ENCODE measurements around the gene PCNA. TPM values are rescaled to one million over a fixed set of nuclear protein-coding genes. Genes with fewer than 3 reads are reported as not detected.
A peak's percentile ranks its signal among the peaks of the same experiment; 100 is the strongest.

PCNA gene
- 99.1 and 185 TPM in 2 replicates for total RNA-seq (2014; rRNA removed; shearing (Covaris generic); ENCODE audit: low replicate concordance)

DNA sequence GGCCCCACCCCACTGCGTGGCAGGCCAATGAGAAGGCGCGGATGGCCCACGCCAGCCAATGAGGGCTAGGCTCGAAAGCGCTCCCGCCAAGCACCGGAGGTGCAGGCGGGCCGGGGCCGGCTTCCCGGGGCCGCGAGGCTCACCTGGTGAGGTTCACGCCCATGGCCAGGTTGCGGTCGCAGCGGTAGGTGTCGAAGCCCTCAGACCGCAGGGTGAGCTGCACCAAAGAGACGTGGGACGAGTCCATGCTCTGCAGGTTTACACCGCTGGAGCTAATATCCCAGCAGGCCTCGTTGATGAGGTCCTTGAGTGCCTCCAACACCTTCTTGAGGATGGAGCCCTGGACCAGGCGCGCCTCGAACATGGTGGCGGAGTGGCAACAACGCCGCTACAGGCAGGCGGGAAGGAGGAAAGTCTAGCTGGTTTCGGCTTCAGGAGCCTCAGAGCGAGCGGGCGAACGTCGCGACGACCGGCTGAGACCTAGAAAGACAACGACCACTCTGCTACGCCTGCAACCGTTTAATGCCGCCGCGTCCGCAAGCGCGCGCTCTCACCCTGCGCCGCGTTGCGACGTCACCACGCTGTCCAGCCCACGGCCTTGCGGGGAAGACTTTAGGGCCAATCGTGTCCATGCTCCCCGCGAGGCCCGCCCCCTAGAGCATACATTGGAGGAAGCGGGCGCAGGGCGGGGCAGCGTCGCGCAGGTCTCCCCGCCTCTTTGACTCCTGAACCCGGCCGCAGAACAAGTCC, at the start of gene PCNA:
TSS of gene PCNA (minus strand) at position 524 of the 750 bp plus-strand sequence. CDS start at position 364, 160 bp downstream.
- peaks cover 43% of the 10 kb centered on the region for H3K4me1 ChIP-seq (ENCODE audit: low read length)
- no peaks in the 10 kb centered on the region for H3K27me3 ChIP-seq (ENCODE audit: low read length)
- peaks cover 39% of the 10 kb centered on the region for H3K79me2 ChIP-seq (ENCODE audit: low read length)
- no peaks in the 10 kb centered on the region for H3K9me2 ChIP-seq (replicated peaks; ENCODE audit: insufficient read depth, low read length)
- peak; percentile 99 for DNase-seq
- H2AFZ ChIP-seq (ENCODE audit: low read length) = peak within 1 kb of the TSS; percentile 67
- H3K4me3 ChIP-seq (ENCODE audit: low read length) = peak within 1 kb of the TSS; percentile 97
- H3K27ac ChIP-seq (ENCODE audit: low read length) = peak within 1 kb of the TSS; percentile 90
- no peaks in the 10 kb centered on the region for H3K9me3 ChIP-seq (ENCODE audit: low read length)
- H4K20me1 ChIP-seq (ENCODE audit: insufficient read depth, low read depth, low read length) = peaks cover 16% of the 10 kb centered on the region; the same call in 1 of the 2 replicates
- peaks cover 44% of the 10 kb centered on the region for H3K36me3 ChIP-seq (ENCODE audit: insufficient read depth, low read length)
- peak within 1 kb of the TSS; percentile 88 for H3K9ac ChIP-seq (ENCODE audit: low read length)
- peak within 1 kb of the TSS; percentile 72 for H3K4me2 ChIP-seq (ENCODE audit: low read depth, low read length, poor library complexity, severe bottlenecking)

DNA sequence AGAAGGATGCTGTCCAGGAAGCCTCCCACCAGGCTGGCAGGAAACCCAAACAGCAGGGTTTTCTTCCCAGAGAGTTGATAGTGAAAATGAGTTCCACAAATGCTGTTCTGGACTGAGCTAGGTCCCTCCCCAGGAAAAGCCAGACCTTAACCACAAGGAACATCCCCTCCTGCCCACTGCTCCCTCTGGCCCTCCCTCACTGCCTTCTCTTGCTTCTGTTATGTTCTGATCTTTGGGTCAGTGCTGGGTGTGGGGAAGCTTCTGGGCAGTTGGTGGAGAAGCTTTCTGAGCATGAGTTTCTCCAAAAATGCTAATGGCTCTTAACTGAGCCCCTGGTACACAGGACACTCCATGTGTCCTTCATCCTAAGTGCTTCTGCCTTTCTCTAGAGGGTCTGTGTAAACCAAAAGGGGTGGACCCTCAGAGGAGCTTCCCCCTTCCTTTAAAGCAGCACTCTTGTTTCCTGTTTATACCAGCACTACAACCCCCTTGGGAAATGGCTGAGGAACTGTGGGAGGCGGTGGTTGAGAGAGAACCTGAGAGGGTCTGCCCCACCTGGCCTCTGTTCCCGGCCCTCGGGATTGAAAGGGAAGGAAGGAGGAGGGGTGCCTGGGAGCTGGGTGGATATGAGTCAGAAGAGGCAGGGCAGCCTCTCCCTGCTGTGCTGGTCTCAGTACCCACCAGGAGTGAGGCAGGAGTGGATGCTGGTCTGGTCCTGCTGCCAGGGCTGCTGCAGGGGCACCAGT, 49.1 kb upstream of the PCNA start:
- no peaks in the 10 kb centered on the region for H4K20me1 ChIP-seq (ENCODE audit: insufficient read depth, low read depth, low read length)
- H3K27me3 ChIP-seq (ENCODE audit: low read length) = no peaks in the 10 kb centered on the region
- no peak for DNase-seq
- no peaks in the 10 kb centered on the region for H3K9me3 ChIP-seq (ENCODE audit: low read length)
- H3K36me3 ChIP-seq (ENCODE audit: insufficient read depth, low read length) = no peaks in the 10 kb centered on the region
- no peak overlapping the region for H2AFZ ChIP-seq (ENCODE audit: low read length)
- H3K4me2 ChIP-seq (ENCODE audit: low read depth, low read length, poor library complexity, severe bottlenecking) = no peak overlapping the region
- H3K4me3 ChIP-seq (ENCODE audit: low read length) = no peak overlapping the region
- H3K9ac ChIP-seq (ENCODE audit: low read length) = no peak overlapping the region
- H3K9me2 ChIP-seq (replicated peaks; ENCODE audit: insufficient read depth, low read length) = no peaks in the 10 kb centered on the region
- H3K27ac ChIP-seq (ENCODE audit: low read length) = no peak overlapping the region
- H3K4me1 ChIP-seq (ENCODE audit: low read length) = peaks cover 28% of the 10 kb centered on the region
- peaks cover 90% of the 10 kb centered on the region for H3K79me2 ChIP-seq (ENCODE audit: low read length)

DNA sequence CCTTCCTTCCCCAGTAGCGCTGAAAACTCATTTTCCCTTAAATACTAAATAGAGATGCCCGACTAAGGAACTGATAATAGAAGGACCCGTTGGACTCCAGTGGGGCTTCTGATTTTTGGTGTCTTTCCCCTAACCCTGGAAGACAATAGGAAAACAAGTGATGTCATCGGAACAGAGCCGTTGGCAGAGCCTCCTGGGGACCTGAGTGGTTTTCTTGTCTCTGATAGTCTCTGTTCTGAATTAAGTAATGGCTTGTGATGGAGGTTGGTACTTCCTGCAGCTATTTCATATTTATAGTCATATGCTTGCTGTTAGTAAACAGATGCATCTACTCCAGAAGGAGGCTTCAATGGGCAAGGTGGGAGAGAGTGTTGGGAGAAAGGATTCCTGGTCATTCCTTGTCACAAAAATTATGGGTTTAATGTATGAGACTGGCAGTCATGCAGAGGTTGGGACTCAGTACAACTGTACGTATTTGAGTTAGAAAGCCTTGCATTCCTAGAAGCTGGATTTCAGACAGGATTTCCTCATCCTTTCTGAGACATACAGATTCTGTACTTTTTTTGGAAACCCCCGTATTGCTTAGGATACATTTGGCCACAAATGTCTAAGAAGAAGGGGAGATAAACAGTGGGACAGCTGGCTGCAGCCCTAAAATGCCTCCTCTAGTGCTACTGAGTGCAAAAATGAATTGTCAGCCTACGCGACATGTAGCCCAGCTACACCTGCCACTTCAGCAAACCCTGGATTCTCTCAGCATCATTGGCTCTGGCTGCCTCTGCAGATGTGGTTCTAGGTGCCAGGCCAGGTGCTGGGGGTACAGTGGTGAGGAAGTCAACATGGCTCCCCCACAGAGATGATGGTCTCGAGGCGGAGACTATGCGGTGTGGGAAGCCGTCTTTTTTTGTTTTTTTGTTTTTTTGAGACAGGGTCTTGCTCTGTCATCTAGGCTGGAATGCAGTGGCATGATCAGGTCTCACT, 45.2 kb upstream of the PCNA start:
- no peak for DNase-seq
- no peaks in the 10 kb centered on the region for H3K9me3 ChIP-seq (ENCODE audit: low read length)
- peaks cover 89% of the 10 kb centered on the region for H3K79me2 ChIP-seq (ENCODE audit: low read length)
- no peaks in the 10 kb centered on the region for H3K27me3 ChIP-seq (ENCODE audit: low read length)
- no peaks in the 10 kb centered on the region for H4K20me1 ChIP-seq (ENCODE audit: insufficient read depth, low read depth, low read length)
- H3K9me2 ChIP-seq (replicated peaks; ENCODE audit: insufficient read depth, low read length) = no peaks in the 10 kb centered on the region
- H3K9ac ChIP-seq (ENCODE audit: low read length) = no peak overlapping the region
- H3K4me2 ChIP-seq (ENCODE audit: low read depth, low read length, poor library complexity, severe bottlenecking) = no peak overlapping the region
- peaks cover 53% of the 10 kb centered on the region for H3K4me1 ChIP-seq (ENCODE audit: low read length)
- H3K36me3 ChIP-seq (ENCODE audit: insufficient read depth, low read length) = no peaks in the 10 kb centered on the region
- no peak overlapping the region for H3K27ac ChIP-seq (ENCODE audit: low read length)
- H3K4me3 ChIP-seq (ENCODE audit: low read length) = no peak overlapping the region
- H2AFZ ChIP-seq (ENCODE audit: low read length) = no peak overlapping the region

GRCh38 chr20:5161536-5162164, 41.9 kb upstream of the PCNA start:
- H3K9ac ChIP-seq (ENCODE audit: low read length) = no peak overlapping the region
- no peak overlapping the region for H3K4me3 ChIP-seq (ENCODE audit: low read length)
- H3K27me3 ChIP-seq (ENCODE audit: low read length) = no peaks in the 10 kb centered on the region
- H3K9me3 ChIP-seq (ENCODE audit: low read length) = no peaks in the 10 kb centered on the region
- no peak for DNase-seq
- H4K20me1 ChIP-seq (ENCODE audit: insufficient read depth, low read depth, low read length) = 0 out of 2 replicates have a peak, but pooled peaks cover 4% of the 10 kb centered on the region
- no peaks in the 10 kb centered on the region for H3K36me3 ChIP-seq (ENCODE audit: insufficient read depth, low read length)
- peaks cover 34% of the 10 kb centered on the region for H3K4me1 ChIP-seq (ENCODE audit: low read length)
- peaks cover 84% of the 10 kb centered on the region for H3K79me2 ChIP-seq (ENCODE audit: low read length)
- no peak overlapping the region for H3K4me2 ChIP-seq (ENCODE audit: low read depth, low read length, poor library complexity, severe bottlenecking)
- H3K9me2 ChIP-seq (replicated peaks; ENCODE audit: insufficient read depth, low read length) = no peaks in the 10 kb centered on the region
- H3K27ac ChIP-seq (ENCODE audit: low read length) = no peak overlapping the region
- no peak overlapping the region for H2AFZ ChIP-seq (ENCODE audit: low read length)

DNA sequence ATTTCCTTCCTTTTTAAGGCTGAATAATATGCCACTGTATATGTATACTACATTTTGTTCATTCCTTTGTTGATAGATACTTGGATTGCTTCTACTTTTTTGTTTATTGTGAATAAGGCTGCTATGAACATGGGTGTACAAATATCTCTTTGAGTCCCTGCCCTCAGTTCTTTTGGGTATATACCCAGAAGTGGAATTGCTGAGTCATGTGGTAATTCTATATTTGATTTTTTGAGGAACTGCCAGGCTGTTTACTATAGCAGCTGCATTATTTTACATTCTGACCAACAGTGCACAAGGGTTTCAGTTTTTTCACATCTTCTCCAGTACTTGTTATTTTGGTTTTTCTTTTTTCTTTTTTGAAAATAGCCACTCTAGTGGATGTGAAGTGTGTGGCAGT, 41.1 kb upstream of the PCNA start:
- H3K27ac ChIP-seq (ENCODE audit: low read length) = no peak overlapping the region
- H3K4me2 ChIP-seq (ENCODE audit: low read depth, low read length, poor library complexity, severe bottlenecking) = peak overlapping the region; percentile 23
- H3K9me3 ChIP-seq (ENCODE audit: low read length) = no peaks in the 10 kb centered on the region
- H3K4me3 ChIP-seq (ENCODE audit: low read length) = no peak overlapping the region
- peaks cover 31% of the 10 kb centered on the region for H3K4me1 ChIP-seq (ENCODE audit: low read length)
- no peaks in the 10 kb centered on the region for H3K27me3 ChIP-seq (ENCODE audit: low read length)
- H4K20me1 ChIP-seq (ENCODE audit: insufficient read depth, low read depth, low read length) = peaks cover 10% of the 10 kb centered on the region; the same call in 1 of the 2 replicates
- no peak overlapping the region for H3K9ac ChIP-seq (ENCODE audit: low read length)
- H2AFZ ChIP-seq (ENCODE audit: low read length) = no peak overlapping the region
- DNase-seq = no peak
- H3K36me3 ChIP-seq (ENCODE audit: insufficient read depth, low read length) = no peaks in the 10 kb centered on the region
- no peaks in the 10 kb centered on the region for H3K9me2 ChIP-seq (replicated peaks; ENCODE audit: insufficient read depth, low read length)
- H3K79me2 ChIP-seq (ENCODE audit: low read length) = peaks cover 84% of the 10 kb centered on the region

GRCh38 chr20:5159928-5160327, 40.2 kb upstream of the PCNA start:
- Histone ChIP-seq H3K9me3 (ENCODE audit: low read length) (no peaks in the 10 kb centered on the region), H3K36me3 (ENCODE audit: insufficient read depth, low read length) (no peaks in the 10 kb centered on the region), H3K4me3 (ENCODE audit: low read length) (no peak overlapping the region), H4K20me1 (ENCODE audit: insufficient read depth, low read depth, low read length) (peaks cover 10% of the 10 kb centered on the region; the same call in 1 of the 2 replicates), H3K27ac (ENCODE audit: low read length) (no peak overlapping the region), H3K27me3 (ENCODE audit: low read length) (no peaks in the 10 kb centered on the region), H2AFZ (ENCODE audit: low read length) (no peak overlapping the region), H3K9ac (ENCODE audit: low read length) (no peak overlapping the region), H3K4me1 (ENCODE audit: low read length) (peaks cover 31% of the 10 kb centered on the region), H3K79me2 (ENCODE audit: low read length) (peaks cover 83% of the 10 kb centered on the region), H3K4me2 (ENCODE audit: low read depth, low read length, poor library complexity, severe bottlenecking) (no peak overlapping the region), H3K9me2 (replicated peaks; ENCODE audit: insufficient read depth, low read length) (no peaks in the 10 kb centered on the region)
- no peak for DNase-seq

GRCh38 chr20:5156675-5157448, 37.1 kb upstream of the PCNA start:
- H2AFZ ChIP-seq (ENCODE audit: low read length) = no peak overlapping the region
- H3K9me2 ChIP-seq (replicated peaks; ENCODE audit: insufficient read depth, low read length) = no peaks in the 10 kb centered on the region
- H3K9me3 ChIP-seq (ENCODE audit: low read length) = no peaks in the 10 kb centered on the region
- peaks cover 24% of the 10 kb centered on the region for H3K4me1 ChIP-seq (ENCODE audit: low read length)
- no peak overlapping the region for H3K27ac ChIP-seq (ENCODE audit: low read length)
- H3K9ac ChIP-seq (ENCODE audit: low read length) = no peak overlapping the region
- H4K20me1 ChIP-seq (ENCODE audit: insufficient read depth, low read depth, low read length) = peaks cover 18% of the 10 kb centered on the region; the same call in 1 of the 2 replicates
- DNase-seq = no peak
- no peak overlapping the region for H3K4me3 ChIP-seq (ENCODE audit: low read length)
- no peaks in the 10 kb centered on the region for H3K27me3 ChIP-seq (ENCODE audit: low read length)
- H3K4me2 ChIP-seq (ENCODE audit: low read depth, low read length, poor library complexity, severe bottlenecking) = no peak overlapping the region
- peaks cover 85% of the 10 kb centered on the region for H3K79me2 ChIP-seq (ENCODE audit: low read length)
- no peaks in the 10 kb centered on the region for H3K36me3 ChIP-seq (ENCODE audit: insufficient read depth, low read length)
